Caco-2 (cell line): ENCODE measurements around the gene SLC2A9. TPM values are rescaled to one million over a fixed set of nuclear protein-coding genes. Genes with fewer than 3 reads are reported as not detected.

ENCODE experiments used
- BruUV-seq: library from RNA; stranded (reverse); fragments of 400-500 nt; replicated peaks from 2 replicates; lab custom pipeline; 2021; lab: Mats Ljungman, UMichigan
- CTCF ChIA-PET: fragments of 300-600 bp; sonication (Branson Sonifier 250); formaldehyde crosslinking; loops from one replicate; lab custom pipeline; 2022; ENCODE audit warnings: antibody characterized with exemption; lab: Charles Lee
- POLR2A ChIA-PET: fragments of 300-600 bp; sonication (Branson Sonifier 250); formaldehyde crosslinking; loops from one replicate; lab custom pipeline; 2022; ENCODE audit warnings: antibody characterized with exemption; lab: Charles Lee
- DNase-seq, 2 experiments: peaks; one replicate each; pipeline versions ENCODE4 v3.0.0 to v3.0.0-alpha.2; 2020 to 2022
- H3K27me3 ChIP-seq: replicated peaks from 2 replicates; pipeline ENCODE4 v1.6.0; 2011; ENCODE audit warnings: low read length; ENCODE audit not compliant: control insufficient read depth, insufficient read depth
- H3K36me3 ChIP-seq: 2 replicates; pipeline ENCODE4 v1.5.1; 2011; ENCODE audit warnings: low read length; ENCODE audit not compliant: control insufficient read depth, insufficient read depth
- H3K4me1 ChIP-seq: fragments of 250-450 bp; sonication (Bioruptor Pico); 2 replicates; pipeline ENCODE4 v1.5.1; 2020; ENCODE audit warnings: mild to moderate bottlenecking
- H3K4me3 ChIP-seq: 2 replicates; pipeline ENCODE4 v1.5.1; 2011; ENCODE audit warnings: low read depth, mild to moderate bottlenecking, control low read depth, low read length
- H3K9me3 ChIP-seq: fragments of 250-450 bp; sonication (Bioruptor Pico); 2 replicates; pipeline ENCODE4 v1.5.1; 2020; ENCODE audit warnings: mild to moderate bottlenecking, moderate library complexity
- H3K27ac Mint-ChIP-seq: one replicate; pipeline ENCODE4 v1.8.0; 2022; ENCODE audit warnings: mixed read lengths; ENCODE audit not compliant: unreplicated experiment
- H3K27me3 Mint-ChIP-seq: one replicate; pipeline ENCODE4 v1.8.0; 2022; ENCODE audit warnings: mixed read lengths; ENCODE audit not compliant: insufficient read depth, unreplicated experiment
- H3K36me3 Mint-ChIP-seq: one replicate; pipeline ENCODE4 v1.8.0; 2022; ENCODE audit warnings: mild to moderate bottlenecking, mixed read lengths; ENCODE audit not compliant: insufficient read depth, unreplicated experiment
- H3K4me1 Mint-ChIP-seq: one replicate; pipeline ENCODE4 v1.8.0; 2022; ENCODE audit warnings: low read depth, mixed read lengths; ENCODE audit not compliant: unreplicated experiment
- H3K4me3 Mint-ChIP-seq: one replicate; pipeline ENCODE4 v1.8.0; 2022; ENCODE audit warnings: mild to moderate bottlenecking, moderate library complexity, mixed read lengths; ENCODE audit not compliant: unreplicated experiment
- H3K9me3 Mint-ChIP-seq: one replicate; pipeline ENCODE4 v1.8.0; 2022; ENCODE audit warnings: mixed read lengths; ENCODE audit not compliant: unreplicated experiment
- CTCF ChIP-seq, 2 experiments: fragments of 200-600 bp in 1 of 2; IDR thresholded peaks; 1 replicate in 1 of 2; 2 replicates in 1 of 2; pipeline versions ENCODE4 v1.5.1 to v1.8.0; 2011 to 2022; ENCODE audit warnings: antibody characterized with exemption in 1 of 2, control low read depth in 1 of 2, inconsistent platforms in 1 of 2, low read depth in 1 of 2, low read length in 1 of 2, mild to moderate bottlenecking in 1 of 2, moderate library complexity in 1 of 2; ENCODE audit not compliant: insufficient read depth in 1 of 2, severe bottlenecking in 1 of 2, unreplicated experiment in 1 of 2
- intact Hi-C: fragments of 100-400 bp; cut with micrococcal nuclease; formaldehyde crosslinking; loops from one replicate; pipeline ENCODE4 v1.10.0; 2022; ENCODE audit not compliant: unreplicated experiment
- total RNA-seq: library from RNA; stranded (reverse); gene quantifications from 2 replicates; pipeline ENCODE4 v1.2.3, GENCODE V29; 2022

SLC2A9 gene
- total RNA-seq, 1 experiment from 2014 or later: 21.0 TPM

GRCh38 chr4:9933184-9933583, 88.1 kb downstream of the SLC2A9 start:
- no peak for TF ChIP-seq CTCF (IDR thresholded peaks at IDR 0.05; ENCODE audit: insufficient read depth in 1 of 2, low read depth in 1 of 2, low read length in 1 of 2, severe bottlenecking in 1 of 2, unreplicated experiment in 1 of 2)

GRCh38 chr4:9932771-9933170, 88.5 kb downstream of the SLC2A9 start:
- CTCF ChIA-PET: no interaction called here
- Histone ChIP-seq H3K36me3 (no peaks in the 10 kb centered on the region), H3K4me1 (no peaks in the 10 kb centered on the region), H3K9me3 (no peaks in the 10 kb centered on the region), H3K4me3 (no peak overlapping the region), H3K27me3 (no peaks in the 10 kb centered on the region)
- Mint-ChIP-seq H3K27ac (no peak overlapping the region), H3K36me3 (peaks cover 8% of the 10 kb centered on the region), H3K9me3 (no peaks in the 10 kb centered on the region), H3K4me3 (no peak overlapping the region), H3K27me3 (no peaks in the 10 kb centered on the region), H3K4me1 (no peaks in the 10 kb centered on the region)
- POLR2A ChIA-PET: no interaction called here
- intact Hi-C loops: no loop called here
- DNase-seq: no peak
- TF ChIP-seq CTCF (IDR thresholded peaks at IDR 0.05; ENCODE audit: insufficient read depth in 1 of 2, low read depth in 1 of 2, low read length in 1 of 2, severe bottlenecking in 1 of 2, unreplicated experiment in 1 of 2): no peak
- BruUV-seq: no TSS peak

More at GRCh38 chr4:9933184-9933583, 88.1 kb downstream of the SLC2A9 start:
- BruUV-seq: no TSS peak
- Mint-ChIP-seq H3K4me1 (no peaks in the 10 kb centered on the region), H3K36me3 (peaks cover 8% of the 10 kb centered on the region), H3K9me3 (no peaks in the 10 kb centered on the region), H3K27me3 (no peaks in the 10 kb centered on the region), H3K4me3 (no peak overlapping the region), H3K27ac (no peak overlapping the region)
- DNase-seq: no peak
- ChIA-PET CTCF (no interaction called here), POLR2A (no interaction called here)
- Histone ChIP-seq H3K4me3 (no peak overlapping the region), H3K27me3 (no peaks in the 10 kb centered on the region), H3K36me3 (no peaks in the 10 kb centered on the region), H3K9me3 (no peaks in the 10 kb centered on the region), H3K4me1 (no peaks in the 10 kb centered on the region)
- intact Hi-C loops: no loop called here

GRCh38 chr4:9931146-9931545, 90.2 kb downstream of the SLC2A9 start:
- no peaks in the 10 kb centered on the region for H3K4me1 ChIP-seq
- Mint-ChIP-seq H3K9me3 (no peaks in the 10 kb centered on the region), H3K4me3 (no peak overlapping the region), H3K27me3 (no peaks in the 10 kb centered on the region), H3K4me1 (no peaks in the 10 kb centered on the region), H3K27ac (no peak overlapping the region), H3K36me3 (peaks cover 8% of the 10 kb centered on the region)
- H3K36me3 ChIP-seq: no peaks in the 10 kb centered on the region
- H3K4me3 ChIP-seq: no peak overlapping the region
- no peaks in the 10 kb centered on the region for H3K27me3 ChIP-seq
- no peak for TF ChIP-seq CTCF (IDR thresholded peaks at IDR 0.05; ENCODE audit: insufficient read depth in 1 of 2, low read depth in 1 of 2, low read length in 1 of 2, severe bottlenecking in 1 of 2, unreplicated experiment in 1 of 2)
- no peak for DNase-seq
- BruUV-seq: no TSS peak
- H3K9me3 ChIP-seq: no peaks in the 10 kb centered on the region
- ChIA-PET CTCF (no interaction called here), POLR2A (no interaction called here)
- intact Hi-C loops: no loop called here
